ENCODE measurements around the gene BET1.
"Not testable (repeated sequence)": the region's sequence is repeated elsewhere in the genome, so short reads cannot be mapped to it uniquely, and the experiment has no call there.

Gene BET1

GRCh38 chr7:94004024-94004951, at the start of gene BET1:
TSS of gene BET1 (minus strand) at chr7:94004355. CDS start at chr7:94004216, 139 bp downstream.
- DNase-seq = peak; percentile 97

- DNase-seq = no peak
Measured at GRCh38 chr7:94053532-94053931, 49.4 kb upstream of the BET1 start.

- DNase-seq = no peak
Measured at GRCh38 chr7:94052398-94053180, 48.4 kb upstream of the BET1 start.

GRCh38 chr7:94050046-94050445, 45.9 kb upstream of the BET1 start:
- peak; percentile 55 for DNase-seq

- no peak for DNase-seq
Measured at GRCh38 chr7:94049615-94050014, 45.5 kb upstream of the BET1 start.

- no peak for DNase-seq
Measured at GRCh38 chr7:94048755-94049154, 44.6 kb upstream of the BET1 start.

GRCh38 chr7:94047956-94048355, 43.8 kb upstream of the BET1 start:
- peak; percentile 61 for DNase-seq

GRCh38 chr7:94045581-94045980, 41.4 kb upstream of the BET1 start:
- DNase-seq = peak; percentile 60

GRCh38 chr7:94044806-94045205, 40.7 kb upstream of the BET1 start:
- no peak for DNase-seq

- peak; percentile 88 for DNase-seq
Measured at GRCh38 chr7:94043299-94043698, 39.1 kb upstream of the BET1 start.

GRCh38 chr7:94042381-94042780, 38.2 kb upstream of the BET1 start:
- no peak for DNase-seq

GRCh38 chr7:94041529-94041928, 37.4 kb upstream of the BET1 start:
- no peak for DNase-seq

GRCh38 chr7:94040254-94040653, 36.1 kb upstream of the BET1 start:
- no peak for DNase-seq

GRCh38 chr7:94039368-94040035, 35.3 kb upstream of the BET1 start:
- no peak for DNase-seq

- DNase-seq = no peak
Measured at GRCh38 chr7:94031865-94032264, 27.7 kb upstream of the BET1 start.

- DNase-seq = no peak
Measured at GRCh38 chr7:94030634-94031033, 26.5 kb upstream of the BET1 start.

GRCh38 chr7:94029976-94030375, 25.8 kb upstream of the BET1 start:
- DNase-seq = peak; percentile 26

- peak; percentile 33 for DNase-seq
Measured at GRCh38 chr7:94028768-94029167, 24.6 kb upstream of the BET1 start.

GRCh38 chr7:94026619-94027018, 22.5 kb upstream of the BET1 start:
- DNase-seq = not testable (repeated sequence)

- peak; percentile 58 for DNase-seq
Measured at GRCh38 chr7:94022550-94022949, 18.4 kb upstream of the BET1 start.

GRCh38 chr7:94016786-94017185, 12.6 kb upstream of the BET1 start:
- no peak for DNase-seq

GRCh38 chr7:94015538-94015937, 11.4 kb upstream of the BET1 start:
- DNase-seq = no peak

GRCh38 chr7:94012746-94013145, 8.6 kb upstream of the BET1 start:
- no peak for DNase-seq
